HG03097 (cell line): ENCODE data around the gene PLA2G5.

Experiments used
- ATAC-seq: cut with Tn5 transposase; IDR thresholded peaks from one replicate; pipeline ENCODE4 v1.9.1; 2021; ENCODE audit not compliant: unreplicated experiment, low FRiP score

Gene PLA2G5

DNA sequence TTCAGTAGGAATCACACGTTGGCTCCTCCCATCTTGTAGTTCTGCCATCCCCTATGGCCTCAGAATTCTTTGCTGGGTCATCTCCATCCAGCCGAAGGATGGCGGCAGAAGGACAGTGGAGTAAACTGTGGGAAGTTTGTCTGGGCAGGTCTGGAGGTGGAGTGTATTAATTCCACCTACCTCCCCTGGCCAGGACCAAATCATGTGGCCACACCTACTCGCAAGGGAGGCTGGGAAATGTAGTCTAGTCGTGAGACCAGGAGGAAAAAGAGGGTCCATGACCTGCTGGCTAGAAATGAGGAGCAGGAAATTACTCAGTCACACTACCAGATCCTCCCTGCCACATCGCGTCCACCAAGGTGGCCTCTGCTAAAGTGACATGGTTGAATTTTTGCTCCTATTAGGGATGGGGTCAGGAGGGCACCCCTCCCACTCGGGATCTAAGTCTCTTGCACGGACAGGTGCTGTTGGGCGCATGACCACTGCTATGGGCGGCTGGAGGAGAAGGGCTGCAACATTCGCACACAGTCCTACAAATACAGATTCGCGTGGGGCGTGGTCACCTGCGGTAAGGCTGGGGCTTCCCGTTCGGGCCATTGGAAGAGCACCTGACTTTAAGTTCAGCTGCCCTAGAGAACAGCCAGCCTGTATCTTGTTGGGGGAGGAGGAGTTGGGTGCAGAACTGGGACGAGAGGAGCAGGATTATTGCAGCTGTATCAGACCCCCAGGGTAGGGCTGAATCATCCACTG lies 19.5 kb downstream of the PLA2G5 start:
- no peak for ATAC-seq

DNA sequence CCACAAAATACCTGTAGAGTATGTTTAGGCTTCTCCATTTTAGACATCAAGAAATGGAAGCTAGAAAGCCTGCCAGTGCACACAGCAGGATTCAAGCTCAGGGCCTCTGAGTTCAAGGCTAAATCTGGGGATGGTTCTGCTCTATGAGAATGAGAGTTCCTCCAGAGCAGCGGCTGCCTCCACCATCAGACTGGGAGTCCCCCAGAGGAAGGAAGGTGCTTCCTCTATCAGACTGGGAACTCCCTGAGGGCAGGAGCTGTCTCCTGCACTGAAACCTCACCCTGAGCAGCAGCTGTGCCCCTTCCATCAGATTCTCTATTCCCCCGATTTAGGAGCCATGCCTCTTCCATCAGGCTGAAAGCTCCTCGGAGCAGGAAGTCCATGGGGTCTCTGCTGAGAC lies 20.1 kb downstream of the PLA2G5 start:
- ATAC-seq, result no peak

DNA sequence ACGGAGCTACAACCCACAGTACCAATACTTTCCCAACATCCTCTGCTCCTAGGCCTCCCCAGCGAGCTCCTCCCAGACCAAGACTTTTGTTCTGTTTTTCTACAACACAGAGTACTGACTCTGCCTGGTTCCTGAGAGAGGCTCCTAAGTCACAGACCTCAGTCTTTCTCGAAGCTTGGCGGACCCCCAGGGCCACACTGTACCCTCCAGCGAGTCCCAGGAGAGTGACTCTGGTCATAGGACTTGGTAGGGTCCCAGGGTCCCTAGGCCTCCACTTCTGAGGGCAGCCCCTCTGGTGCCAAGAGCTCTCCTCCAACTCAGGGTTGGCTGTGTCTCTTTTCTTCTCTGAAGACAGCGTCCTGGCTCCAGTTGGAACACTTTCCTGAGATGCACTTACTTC lies 20.6 kb downstream of the PLA2G5 start:
- no peak for ATAC-seq

DNA sequence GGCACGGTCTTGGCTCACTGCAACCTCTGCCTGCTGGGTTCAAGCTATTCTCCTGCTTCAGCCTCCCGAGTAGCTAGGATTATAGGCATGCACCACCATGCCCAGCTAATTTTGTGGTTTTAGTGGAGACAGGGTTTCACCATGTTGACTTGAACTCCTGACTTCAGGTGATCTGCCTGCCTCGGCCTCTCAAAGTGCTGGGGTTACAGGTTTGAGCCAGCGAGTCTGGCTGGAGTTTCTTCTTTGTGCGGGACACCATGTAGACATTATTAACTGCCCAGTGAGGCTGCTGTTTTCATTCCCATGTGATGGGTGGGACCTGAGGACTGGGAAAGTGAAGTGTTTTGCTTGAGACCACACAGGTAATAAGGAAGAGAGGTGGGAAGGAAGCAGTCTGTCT lies 23.3 kb downstream of the PLA2G5 start:
- no peak for ATAC-seq

DNA sequence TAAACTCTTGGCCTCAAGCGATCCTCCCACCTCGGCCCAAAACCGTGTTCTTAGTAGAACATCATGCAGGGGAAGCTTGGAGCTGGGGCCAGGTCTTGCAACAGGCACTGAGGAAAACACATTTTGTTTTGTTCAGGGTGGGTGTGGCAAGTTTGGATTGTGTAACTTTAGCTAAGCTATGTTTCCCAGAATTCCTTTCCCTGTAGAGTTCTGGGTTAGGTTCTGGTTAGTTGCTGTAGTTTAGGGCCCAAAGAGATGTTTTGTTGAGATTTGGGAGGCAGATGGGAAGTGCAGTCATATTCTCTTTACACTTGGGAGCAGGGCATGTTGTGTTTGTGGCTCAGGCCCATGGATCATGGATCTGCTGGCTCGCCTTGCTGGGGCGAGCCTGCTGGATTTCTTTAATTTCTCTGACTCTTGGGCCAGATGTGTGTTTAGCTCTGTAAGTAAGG lies 24.0 kb downstream of the PLA2G5 start:
- ATAC-seq, result no peak

DNA sequence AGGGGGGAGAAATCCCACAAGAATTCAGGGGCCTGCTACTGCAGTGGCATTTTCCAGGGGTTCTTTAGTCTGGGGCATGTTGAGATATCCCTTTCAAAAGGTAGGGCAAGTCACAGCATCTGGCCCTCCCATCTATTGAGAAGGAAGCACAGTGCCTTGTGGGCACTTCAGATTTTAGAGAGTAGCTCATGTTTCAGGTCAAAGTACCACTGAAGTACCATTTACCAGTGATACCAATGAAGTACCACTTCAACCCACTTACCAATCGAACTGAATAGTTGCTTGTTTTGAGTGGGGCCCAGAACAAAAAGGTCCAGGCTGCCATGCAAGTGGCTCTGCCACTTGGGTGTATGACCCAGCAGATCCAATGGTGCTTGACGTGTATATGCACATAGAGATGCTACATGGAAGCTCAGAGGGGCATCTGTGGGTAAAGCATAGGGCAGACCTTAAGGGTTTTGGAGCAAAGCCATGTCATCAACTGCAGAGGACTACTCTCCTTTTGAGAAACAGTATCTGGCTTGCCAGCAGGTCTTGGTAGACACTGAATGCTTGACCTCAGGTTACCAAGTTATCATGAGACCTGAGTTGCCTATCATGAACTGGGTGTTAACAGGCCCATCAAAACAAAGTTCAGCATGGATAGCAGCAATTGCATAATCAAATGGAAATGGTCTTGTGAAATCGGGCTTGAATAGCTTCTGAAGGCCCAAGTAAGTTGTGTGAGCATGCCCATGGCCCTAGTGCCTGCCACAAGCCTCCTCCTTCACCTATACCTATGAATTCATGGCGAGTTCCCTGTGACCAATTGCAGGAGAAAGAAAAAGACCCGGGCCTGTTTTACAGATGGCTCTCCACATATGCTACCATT lies 25.8 kb downstream of the PLA2G5 start:
- ATAC-seq, result no peak

DNA sequence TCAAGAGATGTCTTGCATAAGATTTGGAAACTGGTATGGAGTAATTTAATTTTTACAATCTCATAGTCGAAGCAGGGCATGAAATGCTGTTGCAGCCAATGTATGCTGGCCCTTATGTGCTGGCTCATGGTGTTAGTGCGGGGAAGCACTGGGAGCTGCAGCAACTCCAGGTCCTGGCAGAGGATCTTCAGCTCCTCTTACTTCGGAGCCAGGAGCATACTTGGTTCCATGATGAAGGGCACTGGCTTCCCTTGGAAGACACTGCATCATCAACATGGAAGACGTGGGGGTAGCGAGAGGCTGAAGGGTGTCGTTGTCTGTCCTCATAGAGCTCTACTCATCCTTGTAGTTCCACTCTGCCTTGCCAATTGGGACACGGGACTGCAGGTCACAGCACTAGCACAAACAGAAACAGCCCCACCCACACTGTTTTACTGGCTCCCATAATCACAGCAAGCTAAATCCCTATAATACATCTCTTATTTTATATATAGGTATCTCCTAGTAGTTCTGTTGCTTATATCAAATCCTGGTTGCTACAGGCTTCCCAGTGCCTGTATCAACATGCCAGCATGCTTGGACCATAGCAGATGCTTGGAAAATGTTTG lies 26.9 kb downstream of the PLA2G5 start:
- ATAC-seq, result no peak

DNA sequence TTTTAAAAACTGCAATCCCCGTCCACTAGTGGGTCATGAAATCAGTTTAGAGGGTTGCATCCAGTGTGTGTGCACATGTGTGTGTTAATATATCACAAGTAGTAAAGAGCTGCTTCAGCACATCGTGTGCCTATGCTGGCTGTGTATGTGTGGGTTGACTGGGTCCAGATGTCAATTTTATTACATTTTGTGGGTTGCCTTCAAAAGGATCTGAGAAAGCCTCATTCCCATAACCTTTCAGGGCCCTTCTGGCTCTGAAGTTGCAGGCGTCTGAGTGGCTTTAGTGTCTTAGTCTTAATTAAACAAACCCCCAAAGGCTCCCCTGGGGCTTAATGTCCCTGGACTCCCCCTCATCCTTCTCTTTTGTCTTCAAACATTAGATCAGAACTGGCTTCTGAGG lies 29.5 kb downstream of the PLA2G5 start:
- no peak for ATAC-seq

DNA sequence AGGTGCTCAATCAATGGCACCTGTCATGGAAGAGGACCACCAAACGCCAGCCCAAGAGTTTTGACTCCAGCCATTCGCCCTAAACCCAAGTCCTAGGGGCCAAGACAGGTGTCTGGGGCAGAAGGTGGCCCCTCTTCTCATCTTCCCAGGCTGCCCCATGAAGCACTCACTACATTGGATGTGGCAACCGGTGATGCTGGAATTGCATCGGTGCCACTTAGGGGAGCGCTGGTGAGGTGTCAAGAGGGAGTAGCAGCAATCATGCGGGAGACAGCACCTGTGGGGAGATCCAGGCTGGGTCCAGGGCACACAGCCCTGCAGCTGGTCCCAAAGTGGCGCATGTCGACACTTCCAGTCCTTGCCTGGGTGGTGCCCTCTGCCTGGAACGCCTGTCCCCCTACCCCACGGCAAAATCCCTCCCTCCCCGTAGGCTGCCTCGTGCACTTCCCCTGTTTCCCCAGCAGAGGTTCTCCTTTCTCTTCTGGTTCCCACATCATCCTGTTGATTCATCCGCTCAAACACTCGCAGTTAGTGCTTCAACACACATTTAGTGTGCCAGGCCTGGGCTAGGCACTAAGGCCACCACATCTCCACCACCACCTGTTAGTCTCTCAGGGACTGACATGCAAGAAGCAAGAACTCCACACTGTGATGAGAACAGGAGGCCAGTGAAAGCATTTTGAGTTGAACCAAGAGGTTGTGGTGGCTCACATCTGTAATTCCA lies 30.8 kb downstream of the PLA2G5 start:
- ATAC-seq, result no peak

DNA sequence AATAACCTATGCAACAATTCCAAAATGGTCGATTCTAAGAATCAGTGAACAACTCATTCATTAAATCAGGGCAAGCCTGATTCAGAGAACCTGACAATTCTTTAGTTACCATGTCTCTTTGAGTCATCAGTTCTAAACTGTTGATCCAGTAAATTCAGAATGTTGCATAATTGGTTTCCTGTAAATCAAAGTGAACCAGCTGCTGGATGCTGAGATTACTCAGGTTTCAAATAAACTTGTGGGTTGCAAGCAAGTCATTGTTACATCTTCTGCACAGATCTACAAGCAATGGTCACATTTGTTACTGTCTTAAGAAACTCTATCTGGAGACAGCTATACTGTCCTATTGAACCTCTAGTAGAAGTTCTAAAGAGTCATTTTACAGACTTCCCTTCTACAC lies 32.9 kb downstream of the PLA2G5 start:
- no peak for ATAC-seq

DNA sequence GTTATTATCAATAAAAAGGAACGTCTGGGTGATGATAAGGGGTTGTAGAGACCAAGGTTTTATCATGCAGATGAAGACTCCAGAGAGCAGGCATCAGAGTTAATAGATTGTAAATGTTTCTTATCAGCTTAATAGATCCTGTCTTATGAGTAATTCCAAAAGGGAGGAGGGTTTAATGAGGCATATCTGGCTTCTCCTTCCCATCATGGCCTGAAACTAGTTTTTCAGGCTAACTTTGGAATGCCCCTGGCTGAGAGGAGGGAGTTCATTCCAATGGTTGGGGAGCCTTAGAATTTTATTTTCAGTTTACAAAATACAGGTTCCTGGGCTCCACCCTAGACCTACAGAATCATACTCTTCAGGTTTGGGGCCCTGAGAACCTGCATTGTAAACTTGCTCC lies 35.9 kb downstream of the PLA2G5 start:
- ATAC-seq, result no peak

DNA sequence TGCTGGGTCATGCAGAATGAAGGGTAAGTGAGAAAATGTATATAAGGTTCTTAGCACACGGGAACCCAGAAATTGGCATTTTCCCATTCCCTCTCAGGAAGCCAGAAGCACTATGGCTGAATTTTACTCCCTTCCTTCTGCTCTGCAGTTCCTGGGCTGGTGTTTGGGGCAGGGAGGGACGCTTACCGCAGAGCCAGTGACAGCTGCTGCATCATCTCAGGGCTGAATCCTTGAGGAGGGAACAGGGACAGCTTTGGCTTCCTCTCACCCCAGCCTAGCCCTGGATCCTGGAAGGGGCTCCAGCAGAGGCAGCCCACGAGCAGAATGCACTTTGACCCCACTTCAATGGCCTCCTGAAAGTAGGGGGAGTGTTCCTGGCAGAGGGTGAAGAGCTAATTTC lies 37.4 kb downstream of the PLA2G5 start:
- ATAC-seq, result no peak

DNA sequence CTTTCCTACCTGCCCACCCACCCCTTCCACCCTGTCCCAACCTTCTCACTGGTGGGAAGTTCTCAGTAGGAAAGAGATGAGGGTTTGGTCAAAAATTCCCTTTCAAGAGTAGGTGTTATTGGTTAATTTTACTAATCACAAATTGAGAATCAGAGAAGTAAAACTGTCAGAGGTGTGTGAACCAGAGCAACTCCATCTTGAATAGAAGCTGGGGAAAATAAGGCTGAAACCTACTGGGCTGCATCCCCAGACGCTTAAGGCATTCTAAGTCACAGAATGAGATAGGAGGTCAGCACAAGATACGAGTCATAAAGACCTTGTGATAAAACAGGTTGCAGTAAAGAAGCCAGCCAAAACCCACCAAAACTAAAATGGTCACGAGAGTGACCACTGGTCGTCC lies 37.8 kb downstream of the PLA2G5 start:
- no peak for ATAC-seq

DNA sequence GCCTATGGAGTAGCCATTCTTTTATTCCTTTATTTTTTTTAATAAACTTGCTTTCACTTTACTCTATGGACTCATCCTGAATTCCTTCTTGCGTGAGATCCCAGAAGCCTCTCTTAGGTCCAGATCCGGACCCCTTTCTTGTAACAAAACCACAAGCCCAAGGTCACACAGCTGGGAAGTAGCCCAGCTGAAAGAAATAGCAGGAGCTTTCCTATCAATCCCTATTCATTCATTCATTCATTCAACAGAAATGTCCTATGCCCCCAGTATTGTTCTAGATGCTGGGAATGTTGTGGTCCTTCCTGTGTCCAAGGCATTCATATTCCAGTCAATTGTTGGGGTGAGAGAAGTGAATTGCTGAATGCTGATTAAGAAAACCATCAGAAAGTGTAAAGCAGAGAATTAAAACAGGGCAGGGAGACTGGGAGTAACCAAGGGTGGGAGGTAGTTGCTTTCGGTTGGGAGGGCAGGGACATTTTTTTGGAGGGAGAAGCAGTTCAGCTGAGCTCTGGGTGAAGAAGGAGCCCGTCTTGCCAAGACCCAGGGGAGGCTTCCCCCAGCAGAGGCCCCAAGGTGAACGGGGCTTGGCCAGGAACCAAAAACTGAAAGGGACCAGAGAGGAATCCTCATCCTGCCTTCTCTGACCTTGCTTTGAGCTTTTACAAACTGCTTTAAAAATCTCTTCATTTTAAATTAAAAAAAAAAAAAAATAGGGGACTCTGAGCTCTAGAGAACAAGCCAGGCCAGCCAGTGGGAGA lies 38.6 kb downstream of the PLA2G5 start:
- no peak for ATAC-seq

DNA sequence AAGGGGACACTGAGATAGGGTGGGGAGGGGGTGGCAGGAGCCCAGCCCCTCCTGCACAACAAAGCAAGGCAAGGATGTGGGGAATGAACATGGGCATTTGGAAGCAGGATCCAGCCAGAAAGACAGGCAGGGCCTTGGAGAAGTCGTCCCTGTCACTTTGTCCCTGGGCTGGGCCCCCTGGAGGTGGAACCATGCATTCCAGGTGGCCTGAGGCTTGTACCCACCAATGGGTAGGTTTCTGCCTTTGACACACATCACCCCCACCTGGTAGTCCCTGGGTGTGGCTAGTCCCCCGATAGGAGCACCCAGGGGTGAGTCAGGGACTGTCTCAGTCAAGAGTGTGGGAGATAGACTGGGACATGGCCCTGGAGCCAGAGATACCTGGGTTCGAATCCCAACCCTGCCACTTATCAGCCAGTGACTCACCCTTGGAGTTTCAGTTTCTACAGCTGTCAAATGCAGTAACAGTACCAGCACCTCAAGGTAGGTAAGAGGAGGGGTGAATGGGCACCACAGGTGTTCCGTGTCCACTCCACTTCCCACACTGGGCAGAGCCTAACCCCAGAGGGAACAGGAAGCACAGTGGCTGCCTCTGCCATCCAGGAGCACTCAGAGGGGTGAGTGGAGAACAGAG lies 39.3 kb downstream of the PLA2G5 start:
- ATAC-seq, result no peak

DNA sequence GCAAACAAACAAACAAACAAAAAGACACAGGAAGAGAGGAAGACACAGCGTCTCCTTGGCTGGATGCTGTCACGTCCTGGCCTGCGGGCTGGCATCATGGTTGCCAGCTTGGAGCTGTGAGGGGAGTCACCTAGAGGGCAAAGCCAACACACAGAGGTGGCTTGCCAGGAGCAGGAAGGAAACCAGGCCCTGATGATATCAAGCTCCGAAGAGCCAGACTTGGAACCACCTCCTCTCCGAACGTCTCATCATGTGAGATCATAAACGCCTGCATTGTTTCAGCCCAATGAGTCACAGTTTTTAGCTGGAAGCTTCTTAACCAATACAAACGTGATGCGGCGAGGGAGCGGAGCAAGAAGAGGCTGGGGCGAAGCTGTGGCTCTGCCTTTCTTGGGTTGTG lies 40.7 kb downstream of the PLA2G5 start:
- ATAC-seq, result no peak

DNA sequence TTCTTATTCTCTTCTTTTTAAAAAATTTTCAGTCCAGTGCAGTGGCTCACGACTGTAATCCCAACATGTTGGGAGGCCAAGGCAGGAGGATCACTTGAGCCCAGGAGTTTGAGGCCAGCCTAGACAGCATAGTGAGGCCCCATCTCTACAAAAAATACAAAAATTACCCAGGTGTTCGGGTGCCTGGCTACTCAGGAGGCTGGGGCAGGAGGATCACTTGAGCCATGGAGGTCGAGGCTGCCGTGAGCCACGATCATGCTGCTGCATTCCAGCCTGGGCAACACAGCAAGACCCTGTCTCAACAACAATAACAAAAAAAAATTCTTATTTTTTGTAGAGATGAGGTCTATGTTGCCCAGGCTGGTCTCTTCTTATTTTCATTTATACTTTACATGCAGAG lies 41.5 kb downstream of the PLA2G5 start:
- ATAC-seq, result no peak

DNA sequence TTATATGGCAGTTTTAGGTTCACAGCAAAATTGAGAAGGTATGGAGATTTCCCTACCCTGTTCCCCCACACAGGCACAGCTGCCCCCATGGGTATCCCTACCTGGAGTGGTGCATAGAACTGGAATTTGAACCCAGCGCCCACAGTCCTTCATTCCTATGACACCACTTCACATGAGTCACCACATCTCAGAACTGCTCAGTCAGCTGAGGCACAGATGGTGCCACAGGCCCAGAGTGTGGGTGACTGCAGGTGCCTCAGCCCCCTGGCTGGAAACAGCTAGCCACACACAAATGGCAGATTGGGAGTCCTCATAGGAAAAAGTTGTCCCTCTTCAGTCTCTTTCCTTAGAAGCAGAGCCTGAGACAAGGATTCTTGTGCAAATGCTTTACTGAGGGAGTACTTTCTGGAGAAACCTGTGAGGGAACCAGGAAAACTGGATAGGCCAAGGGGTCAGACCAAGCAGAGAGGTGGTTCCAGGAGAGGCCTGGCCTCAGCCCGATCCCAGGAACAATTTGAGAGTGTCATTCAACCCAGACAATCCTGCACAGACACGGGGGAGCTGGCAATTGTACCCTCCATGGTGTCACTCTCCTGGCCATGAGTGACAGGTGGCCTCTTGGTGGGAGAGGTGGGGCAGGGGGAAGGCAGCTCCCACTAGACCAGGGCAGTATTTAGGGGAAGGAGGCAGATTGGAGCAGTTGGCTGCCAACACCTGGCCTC lies 42.4 kb downstream of the PLA2G5 start:
- no peak for ATAC-seq

DNA sequence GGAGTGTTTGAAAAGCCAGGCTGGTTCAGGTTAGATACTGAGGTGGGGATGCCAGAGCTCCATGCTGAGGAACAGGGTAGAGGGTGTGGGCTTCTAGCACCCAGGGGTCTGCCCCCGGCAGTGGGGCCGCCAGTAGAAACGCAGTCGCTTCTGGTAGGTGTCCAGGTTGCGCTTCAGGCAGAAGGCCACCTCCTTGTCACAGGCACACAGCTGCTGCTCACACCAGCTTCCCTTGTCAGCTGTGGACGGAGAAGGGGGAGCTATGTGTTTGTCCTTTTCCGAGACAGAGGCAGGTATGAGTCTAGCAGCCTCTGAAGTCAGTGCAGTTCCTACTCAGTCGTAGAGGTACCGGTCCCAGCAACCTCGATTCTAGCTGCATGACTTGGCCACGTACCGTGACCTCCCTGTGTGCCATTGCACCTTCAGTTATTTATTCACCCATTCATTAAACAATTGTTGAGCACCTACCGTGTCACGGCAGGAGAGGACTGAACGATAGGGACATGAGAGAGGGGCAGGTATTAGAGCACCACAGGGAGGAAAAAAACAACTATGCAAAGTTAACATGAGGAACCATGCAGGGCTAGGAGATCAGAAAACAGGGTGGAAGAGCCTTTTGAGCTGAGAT lies 44.1 kb downstream of the PLA2G5 start:
- ATAC-seq, result no peak
